ENCODE measurements around the gene TAF7L. TPM values are rescaled to one million over a fixed set of nuclear protein-coding genes. Genes with fewer than 3 reads are reported as not detected.
"Not testable (repeated sequence)": the region's sequence is repeated elsewhere in the genome, so short reads cannot be mapped to it uniquely, and the experiment has no call there.

The TAF7L gene, protein sequence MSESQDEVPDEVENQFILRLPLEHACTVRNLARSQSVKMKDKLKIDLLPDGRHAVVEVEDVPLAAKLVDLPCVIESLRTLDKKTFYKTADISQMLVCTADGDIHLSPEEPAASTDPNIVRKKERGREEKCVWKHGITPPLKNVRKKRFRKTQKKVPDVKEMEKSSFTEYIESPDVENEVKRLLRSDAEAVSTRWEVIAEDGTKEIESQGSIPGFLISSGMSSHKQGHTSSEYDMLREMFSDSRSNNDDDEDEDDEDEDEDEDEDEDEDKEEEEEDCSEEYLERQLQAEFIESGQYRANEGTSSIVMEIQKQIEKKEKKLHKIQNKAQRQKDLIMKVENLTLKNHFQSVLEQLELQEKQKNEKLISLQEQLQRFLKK
- 1.1 and 1.8 TPM in 2 replicates for total RNA-seq
- polyA plus RNA-seq = 0.45 and 0.70 TPM in 2 replicates
- 0.61 and 0.73 TPM in 2 replicates for polyA plus RNA-seq (2011; cell fraction: cytosol; rRNA removed)
- 1.4 and 2.6 TPM in 2 replicates for polyA plus RNA-seq (2011; cell fraction: nucleus; rRNA removed)
- 1.9 and 2.2 TPM in 2 replicates for polyA plus RNA-seq (2012)
- 0.42 TPM in 1 of 2 replicates, not detected in the other for polyA minus RNA-seq
- not detected for polyA minus RNA-seq (2011; cell fraction: cytosol; rRNA and poly(A)+ RNA removed)
- polyA minus RNA-seq (2011; cell fraction: nucleus; rRNA and poly(A)+ RNA removed) = 0.38 TPM in 2 replicates
- Bru-seq, nascent RNA = percentile 30 among the genes with signal in this experiment
- BruChase-seq, experiment 1, labeled RNA remaining after a 6-hour chase = percentile 39 among the genes with signal in this experiment
- percentile 32 among the genes with signal in this experiment for BruChase-seq, experiment 2, labeled RNA remaining after a 2-hour chase
- long read RNA-seq, partial matches to known transcripts = 0 of 3 reads
- long read RNA-seq, other reads (novel, unspliced or antisense) = 3 of 3 reads

DNA sequence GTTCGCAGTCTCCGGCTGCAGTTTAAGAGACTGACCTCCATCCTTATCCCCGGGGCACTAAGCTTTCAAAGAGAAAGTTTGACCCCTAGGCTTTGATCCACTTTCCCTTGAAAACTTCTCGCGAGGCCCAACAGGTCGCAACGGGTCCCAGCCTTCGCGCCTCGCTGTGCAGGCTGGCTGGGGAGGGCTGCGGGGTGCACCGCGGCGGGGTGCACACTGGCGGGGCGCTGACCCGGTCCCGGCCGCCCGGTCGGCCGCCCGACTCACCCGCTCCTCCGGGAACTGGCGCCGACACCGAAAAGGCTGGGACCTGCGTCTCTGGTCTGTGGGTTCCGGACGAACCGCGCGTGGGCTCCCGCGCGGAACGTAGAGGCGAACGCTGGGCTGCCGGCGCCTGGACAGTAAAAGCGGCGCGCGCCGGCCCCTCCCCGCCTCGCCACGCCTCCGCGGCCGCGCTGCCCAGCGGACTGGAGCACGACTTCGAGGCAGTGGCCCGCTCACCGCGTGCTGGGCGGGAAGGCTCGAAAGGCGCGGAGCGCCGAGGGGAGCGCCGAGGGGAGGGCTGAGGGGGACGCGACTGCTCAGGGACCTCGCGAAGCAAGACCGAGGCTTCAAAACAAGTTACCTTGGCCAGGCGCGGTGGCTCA lies at the start of gene TAF7L:
TSS of gene TAF7L (minus strand) at position 378 of the 647 bp plus-strand sequence. CDS start 3,791 bp downstream, outside the sequence.
- Histone ChIP-seq H3K27me3 (ENCODE audit: control insufficient read depth in 2 of 2, insufficient read depth in 2 of 2, low read length in 2 of 2) (no peaks in the 10 kb centered on the region), H3K4me3 (replicated peaks in 1 of 3; ENCODE audit: insufficient read depth in 1 of 3, low read depth in 1 of 3, low read length in 3 of 3) (peak within 1 kb of the TSS in 1 of 3 experiments; percentile 27), H4K20me1 (replicated peaks; ENCODE audit: control insufficient read depth, extremely low read depth, insufficient read depth, low read length) (no peaks in the 10 kb centered on the region), H3K9me1 (replicated peaks; ENCODE audit: control insufficient read depth, extremely low read depth, insufficient read depth, low read length) (no peaks in the 10 kb centered on the region), H3K9ac (replicated peaks; ENCODE audit: extremely low read depth, insufficient read depth, low read length) (no peak within 1 kb of the TSS), H2AFZ (ENCODE audit: low read depth, low read length) (peak within 1 kb of the TSS; percentile 66), H3K9me3 (replicated peaks; ENCODE audit: control insufficient read depth, insufficient read depth, low read length) (no peaks in the 10 kb centered on the region), H3K4me2 (ENCODE audit: insufficient read depth, low read length) (peak within 1 kb of the TSS; percentile 24), H3K27ac (ENCODE audit: insufficient read depth, low read depth, low read length) (no peak within 1 kb of the TSS), H3K36me3 (ENCODE audit: control insufficient read depth in 2 of 2, extremely low read depth in 1 of 2, insufficient read depth in 2 of 2, low read length in 2 of 2) (no peaks in the 10 kb centered on the region), H3K79me2 (ENCODE audit: control insufficient read depth, insufficient read depth, low read length) (no peaks in the 10 kb centered on the region), H3K4me1 (ENCODE audit: control insufficient read depth, extremely low read depth, insufficient read depth, low read length) (no peaks in the 10 kb centered on the region)
- TF ChIP-seq, protein P1, sequence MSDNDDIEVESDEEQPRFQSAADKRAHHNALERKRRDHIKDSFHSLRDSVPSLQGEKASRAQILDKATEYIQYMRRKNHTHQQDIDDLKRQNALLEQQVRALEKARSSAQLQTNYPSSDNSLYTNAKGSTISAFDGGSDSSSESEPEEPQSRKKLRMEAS (IDR thresholded peaks at IDR 0.05; ENCODE audit: insufficient read depth, insufficient read length) = peak; percentile 55
- TF ChIP-seq JUN (IDR thresholded peaks at IDR 0.05; ENCODE audit: borderline replicate concordance, insufficient read depth, insufficient read length, low read depth) = no peak
- dilution Hi-C loops (cut with MboI; ENCODE audit: extremely low pct_ligation_motif_present, low sequenced_read_pairs) (no loop called here), intact Hi-C loops (cut with micrococcal nuclease) (no loop called here)
- CTCF ChIA-PET = no interaction called here
- DNase-seq (ENCODE audit: low read depth, low spot score) (peak; percentile 1), FAIRE-seq (no peak)
- BruUV-seq (replicated peaks) = no TSS peak
- POLR2A ChIA-PET = no interaction called here

DNA sequence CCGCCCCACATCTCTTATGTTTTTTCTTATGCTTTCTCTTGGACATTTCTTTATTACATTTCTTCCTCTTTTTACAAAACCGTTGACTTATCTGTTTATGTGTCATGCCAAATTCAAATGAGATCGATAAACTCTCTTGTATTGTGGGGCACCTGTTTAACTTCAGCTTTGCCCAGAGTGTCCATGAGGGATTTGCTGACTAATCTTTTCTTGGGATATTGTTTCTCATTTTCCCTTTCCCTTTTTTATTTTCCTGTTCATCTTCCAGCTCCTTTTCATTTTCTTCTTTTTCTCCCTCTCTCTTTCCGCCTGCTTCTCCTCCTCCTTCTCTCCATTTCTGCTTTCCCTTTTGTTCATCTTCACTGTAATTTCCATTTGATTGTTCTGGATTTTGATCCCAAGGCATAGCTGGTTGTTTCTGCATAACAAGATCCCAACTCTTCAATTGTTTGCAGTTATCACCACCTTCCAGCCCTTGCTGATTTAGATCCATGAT lies 46.7 kb upstream of the TAF7L start:
- no peak overlapping the region for H2AFZ ChIP-seq (ENCODE audit: low read depth, low read length)
- H3K79me2 ChIP-seq (ENCODE audit: control insufficient read depth, insufficient read depth, low read length) = no peaks in the 10 kb centered on the region
- FAIRE-seq (no peak), DNase-seq (ENCODE audit: low read depth, low spot score) (no peak)
- intact Hi-C loops (cut with micrococcal nuclease) (no loop called here), dilution Hi-C loops (cut with MboI; ENCODE audit: extremely low pct_ligation_motif_present, low sequenced_read_pairs) (no loop called here)
- no peaks in the 10 kb centered on the region for H4K20me1 ChIP-seq (replicated peaks; ENCODE audit: control insufficient read depth, extremely low read depth, insufficient read depth, low read length)
- no peaks in the 10 kb centered on the region for H3K4me1 ChIP-seq (ENCODE audit: control insufficient read depth, extremely low read depth, insufficient read depth, low read length)
- H3K36me3 ChIP-seq (ENCODE audit: control insufficient read depth in 2 of 2, extremely low read depth in 1 of 2, insufficient read depth in 2 of 2, low read length in 2 of 2) = no peaks in the 10 kb centered on the region
- CTCF ChIA-PET = no interaction called here
- no TSS peak for BruUV-seq (replicated peaks)
- POLR2A ChIA-PET = no interaction called here
- no peaks in the 10 kb centered on the region for H3K9me3 ChIP-seq (replicated peaks; ENCODE audit: control insufficient read depth, insufficient read depth, low read length)
- H3K4me3 ChIP-seq (replicated peaks in 1 of 3; ENCODE audit: insufficient read depth in 1 of 3, low read depth in 1 of 3, low read length in 3 of 3) = no peak overlapping the region
- H3K4me2 ChIP-seq (ENCODE audit: insufficient read depth, low read length) = no peak overlapping the region
- H3K9me1 ChIP-seq (replicated peaks; ENCODE audit: control insufficient read depth, extremely low read depth, insufficient read depth, low read length) = no peaks in the 10 kb centered on the region
- H3K9ac ChIP-seq (replicated peaks; ENCODE audit: extremely low read depth, insufficient read depth, low read length) = no peak overlapping the region
- TF ChIP-seq GATA2 (IDR thresholded peaks at IDR 0.05; ENCODE audit: insufficient read depth, insufficient read length, low read depth, low read length) (no peak), POLR2AphosphoS5 (IDR thresholded peaks at IDR 0.05; ENCODE audit: insufficient read depth, low read depth, low read length) (no peak), MYC (IDR thresholded peaks at IDR 0.05; ENCODE audit: low read depth, low read length) (no peak)
- H3K27me3 ChIP-seq (ENCODE audit: control insufficient read depth in 2 of 2, insufficient read depth in 2 of 2, low read length in 2 of 2) = no peaks in the 10 kb centered on the region
- H3K27ac ChIP-seq (ENCODE audit: insufficient read depth, low read depth, low read length) = no peak overlapping the region

DNA sequence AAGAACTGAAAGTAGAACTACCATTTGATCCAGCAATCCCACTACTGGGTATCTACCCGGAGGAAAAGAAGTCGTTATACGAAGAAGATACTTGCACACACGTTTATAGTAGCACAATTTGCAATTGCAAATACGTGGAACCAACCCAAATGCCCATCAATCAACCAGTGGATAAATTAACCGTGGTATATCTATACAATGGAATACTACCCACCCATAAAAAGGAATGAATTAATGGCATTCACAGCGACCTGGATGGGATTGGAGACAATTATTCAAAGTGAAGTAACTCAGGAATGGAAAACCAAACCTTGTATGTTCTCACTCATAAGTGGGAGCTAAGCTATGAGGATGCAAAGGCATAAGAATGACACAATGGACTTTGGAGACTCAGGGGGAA lies 43.2 kb upstream of the TAF7L start:
- H3K27me3 ChIP-seq (ENCODE audit: control insufficient read depth in 2 of 2, insufficient read depth in 2 of 2, low read length in 2 of 2); H3K79me2 ChIP-seq (ENCODE audit: control insufficient read depth, insufficient read depth, low read length); H3K4me1 ChIP-seq (ENCODE audit: control insufficient read depth, extremely low read depth, insufficient read depth, low read length); POLR2A ChIA-PET; BruUV-seq (replicated peaks); H3K4me2 ChIP-seq (ENCODE audit: insufficient read depth, low read length); H3K27ac ChIP-seq (ENCODE audit: insufficient read depth, low read depth, low read length); H3K9ac ChIP-seq (replicated peaks; ENCODE audit: extremely low read depth, insufficient read depth, low read length); H4K20me1 ChIP-seq (replicated peaks; ENCODE audit: control insufficient read depth, extremely low read depth, insufficient read depth, low read length); H3K36me3 ChIP-seq (ENCODE audit: control insufficient read depth in 2 of 2, extremely low read depth in 1 of 2, insufficient read depth in 2 of 2, low read length in 2 of 2); FAIRE-seq; H3K9me3 ChIP-seq (replicated peaks; ENCODE audit: control insufficient read depth, insufficient read depth, low read length); DNase-seq (ENCODE audit: low read depth, low spot score); intact Hi-C loops (cut with micrococcal nuclease); H3K9me1 ChIP-seq (replicated peaks; ENCODE audit: control insufficient read depth, extremely low read depth, insufficient read depth, low read length); H3K4me3 ChIP-seq (replicated peaks in 1 of 3; ENCODE audit: insufficient read depth in 1 of 3, low read depth in 1 of 3, low read length in 3 of 3); H2AFZ ChIP-seq (ENCODE audit: low read depth, low read length); CTCF ChIA-PET; dilution Hi-C loops (cut with MboI; ENCODE audit: extremely low pct_ligation_motif_present, low sequenced_read_pairs): not testable (repeated sequence)

Measured in endothelial cell of umbilical vein (primary cell).